SK-N-MC (cell line): ENCODE data around the gene USP37.

Experiments used
- EZH2 ChIP-seq: fragments of 200-600 bp; sonication (generic); IDR thresholded peaks from one replicate; pipeline ENCODE4 v1.6.1; 2017; ENCODE audit warnings: antibody characterized with exemption
- FOXP2 ChIP-seq: optimal IDR thresholded peaks from 2 replicates; pipeline ENCODE3; 2011; ENCODE audit warnings: mild to moderate bottlenecking, moderate library complexity; ENCODE audit not compliant: insufficient read depth; ENCODE audit errors: extremely low read length, control extremely low read depth
- POLR2AphosphoS5 ChIP-seq: IDR thresholded peaks from 2 replicates; pipeline ENCODE4 v1.6.1; 2012; ENCODE audit warnings: mild to moderate bottlenecking, low read depth, low read length, borderline replicate concordance

GRCh38 chr2:218430721-218431120 is 137.4 kb downstream of the USP37 start:
- no peak for TF ChIP-seq EZH2
- no peak for TF ChIP-seq POLR2AphosphoS5
- TF ChIP-seq FOXP2: no peak
